Neural crest cell (in vitro differentiated cells): Measurements from ENCODE around the gene PTF1A. TPM values are rescaled to one million over a fixed set of nuclear protein-coding genes. Genes with fewer than 3 reads are reported as not detected.
"Not testable (repeated sequence)": the region's sequence is repeated elsewhere in the genome, so short reads cannot be mapped to it uniquely, and the experiment has no call there.

Experiments
- DNase-seq: peaks from one replicate; pipeline ENCODE4 v3.0.0; 2021; ENCODE audit warnings: low read depth, mixed read lengths, low spot score
- H3K27ac Mint-ChIP-seq: one replicate; pipeline ENCODE4 v1.8.0; 2021; ENCODE audit warnings: mild to moderate bottlenecking, mixed read lengths; ENCODE audit not compliant: unreplicated experiment
- H3K27me3 Mint-ChIP-seq: 2 replicates; pipeline ENCODE4 v1.8.0; 2021; ENCODE audit warnings: low read depth, mild to moderate bottlenecking, mixed read lengths
- H3K36me3 Mint-ChIP-seq: 2 replicates; pipeline ENCODE4 v1.8.0; 2021; ENCODE audit warnings: low read depth, mild to moderate bottlenecking, mixed read lengths
- H3K4me1 Mint-ChIP-seq: 2 replicates; pipeline ENCODE4 v1.8.0; 2021; ENCODE audit warnings: mixed read lengths
- H3K4me3 Mint-ChIP-seq: one replicate; pipeline ENCODE4 v1.8.0; 2021; ENCODE audit warnings: mild to moderate bottlenecking, mixed read lengths
- H3K9me3 Mint-ChIP-seq: 2 replicates; pipeline ENCODE4 v1.8.0; 2021; ENCODE audit warnings: mixed read lengths
- CTCF ChIP-seq: fragments of 200-600 bp; sonication (generic); conservative IDR thresholded peaks from 2 replicates; pipeline ENCODE4 v1.5.0; 2021; ENCODE audit warnings: antibody characterized with exemption, mild to moderate bottlenecking
- total RNA-seq: library from RNA; stranded (reverse); gene quantifications from 2 replicates; pipeline ENCODE4 v1.2.1, GENCODE V29; 2021

PTF1A gene
- total RNA-seq, 1 donor from 2014 or later = 0.16 TPM

GRCh38 chr10:23217471-23217870 lies 25.4 kb downstream of the PTF1A start:
- H3K27me3 Mint-ChIP-seq = peaks cover 95% of the 10 kb centered on the region

GRCh38 chr10:23230582-23230981 lies 38.5 kb downstream of the PTF1A start:
- peaks cover 11% of the 10 kb centered on the region for H3K9me3 Mint-ChIP-seq
- no peak for DNase-seq
- no peaks in the 10 kb centered on the region for H3K4me1 Mint-ChIP-seq
- H3K4me3 Mint-ChIP-seq = no peak overlapping the region
- no peak overlapping the region for H3K27ac Mint-ChIP-seq
- H3K27me3 Mint-ChIP-seq = peaks cover 80% of the 10 kb centered on the region
- no peaks in the 10 kb centered on the region for H3K36me3 Mint-ChIP-seq
- no peak for TF ChIP-seq CTCF

More at GRCh38 chr10:23217471-23217870, 25.4 kb downstream of the PTF1A start:
- Mint-ChIP-seq H3K36me3 (no peaks in the 10 kb centered on the region), H3K4me1 (no peaks in the 10 kb centered on the region), H3K4me3 (no peak overlapping the region), H3K27ac (no peak overlapping the region), H3K9me3 (no peaks in the 10 kb centered on the region)
- no peak for DNase-seq
- no peak for TF ChIP-seq CTCF

- no peak overlapping the region for H3K27ac Mint-ChIP-seq
- peaks cover 2% of the 10 kb centered on the region for H3K36me3 Mint-ChIP-seq
Observed at GRCh38 chr10:23238015-23238414, 45.9 kb downstream of the PTF1A start.

GRCh38 chr10:23241779-23242178 lies 49.7 kb downstream of the PTF1A start:
- H3K9me3 Mint-ChIP-seq = peaks cover 15% of the 10 kb centered on the region
- DNase-seq, H3K27ac Mint-ChIP-seq, H3K4me1 Mint-ChIP-seq, H3K4me3 Mint-ChIP-seq, H3K36me3 Mint-ChIP-seq: not testable (repeated sequence)
- peaks cover 31% of the 10 kb centered on the region for H3K27me3 Mint-ChIP-seq

More at GRCh38 chr10:23238015-23238414, 45.9 kb downstream of the PTF1A start:
- Mint-ChIP-seq H3K4me1 (no peaks in the 10 kb centered on the region), H3K4me3 (no peak overlapping the region), H3K27me3 (peaks cover 44% of the 10 kb centered on the region), H3K9me3 (peaks cover 13% of the 10 kb centered on the region)
- no peak for TF ChIP-seq CTCF
- DNase-seq = no peak

Other genes starting within 250 kb of the PTF1A start
- gene MSRB2, start 96.7 kb upstream of the PTF1A start, total RNA-seq = 24.6 and 28.9 TPM in 2 replicates
- 0.18 and 0.33 TPM in 2 replicates for gene C10orf67, start 152.5 kb downstream of the PTF1A start, total RNA-seq
- gene OTUD1, start 246.8 kb downstream of the PTF1A start, total RNA-seq = 2.7 and 3.3 TPM in 2 replicates